GM10266 (cell line): ENCODE data around the gene TLR1.
"Not testable (repeated sequence)": the region's sequence is repeated elsewhere in the genome, so short reads cannot be mapped to it uniquely, and the experiment has no call there.

Experiments
- DNase-seq: peaks from one replicate; pipeline ENCODE4 v3.0.0; 2012; ENCODE audit errors: extremely low spot score
- CTCF ChIP-seq: IDR thresholded peaks from 2 replicates; pipeline ENCODE4 v1.5.1; 2012; ENCODE audit warnings: mild to moderate bottlenecking, low read depth; ENCODE audit not compliant: control insufficient read depth, insufficient read depth; ENCODE audit errors: missing control alignments

TLR1 gene

GRCh38 chr4:38820329-38821061 lies 15.9 kb upstream of the TLR1 start:
- peak; percentile 81 for DNase-seq
- TF ChIP-seq CTCF: no peak

- TF ChIP-seq CTCF: no peak
- DNase-seq: peak; percentile 53
Observed at GRCh38 chr4:38819569-38819968, 15.0 kb upstream of the TLR1 start.

- DNase-seq: peak; percentile 78
- TF ChIP-seq CTCF: no peak
Observed at GRCh38 chr4:38818441-38818976, 13.9 kb upstream of the TLR1 start.

- DNase-seq: peak; percentile 65
- no peak for TF ChIP-seq CTCF
Observed at GRCh38 chr4:38815885-38816782, 11.5 kb upstream of the TLR1 start.

GRCh38 chr4:38814386-38814785 lies 9.8 kb upstream of the TLR1 start:
- DNase-seq: no peak

GRCh38 chr4:38811297-38811696 lies 6.7 kb upstream of the TLR1 start:
- no peak for DNase-seq
- no peak for TF ChIP-seq CTCF

More at GRCh38 chr4:38814386-38814785, 9.8 kb upstream of the TLR1 start:
- no peak for TF ChIP-seq CTCF

- DNase-seq: not testable (repeated sequence)
Observed at GRCh38 chr4:38807462-38807861, 2.9 kb upstream of the TLR1 start.

GRCh38 chr4:38806251-38806650 lies 1.7 kb upstream of the TLR1 start:
- not testable (repeated sequence) for DNase-seq
